Urothelium cell line (cell line): ENCODE results near the gene RXRA.

Experiments used
- DNase-seq: peaks from one replicate; pipeline ENCODE4 v3.0.0; 2011; ENCODE audit warnings: low spot score, mixed read lengths
- FAIRE-seq: peaks from 2 replicates; lab custom pipeline; 2011; peaks lifted over from hg19 to GRCh38; lab: Jason Lieb, UNC

Gene RXRA

GRCh38 chr9:134325813-134326723 lies at the start of gene RXRA:
RXRA (plus strand) TSS chr9:134326455; CDS start chr9:134326632, 177 bp downstream.
- FAIRE-seq (peak; percentile 9), DNase-seq (peak; percentile 90)

- DNase-seq: no peak
- FAIRE-seq: no peak
These were observed 48.0 kb upstream of the RXRA start for GRCh38 chr9:134278286-134278685.

- no peak for DNase-seq
- peak; percentile 92 for FAIRE-seq
These were observed 47.1 kb upstream of the RXRA start for GRCh38 chr9:134278974-134279640.

GRCh38 chr9:134282138-134282650 lies 44.1 kb upstream of the RXRA start:
- no peak for FAIRE-seq

GRCh38 chr9:134283111-134283515 lies 43.1 kb upstream of the RXRA start:
- FAIRE-seq: no peak
- DNase-seq: peak; percentile 67

More at GRCh38 chr9:134282138-134282650, 44.1 kb upstream of the RXRA start:
- no peak for DNase-seq

GRCh38 chr9:134283692-134284265 lies 42.5 kb upstream of the RXRA start:
- DNase-seq: no peak
- no peak for FAIRE-seq

- DNase-seq: no peak
These were observed 42.0 kb upstream of the RXRA start for GRCh38 chr9:134284273-134284672.

GRCh38 chr9:134284741-134285140 lies 41.5 kb upstream of the RXRA start:
- DNase-seq (no peak), FAIRE-seq (no peak)

More at GRCh38 chr9:134284273-134284672, 42.0 kb upstream of the RXRA start:
- FAIRE-seq: no peak

- FAIRE-seq (peak; percentile 97), DNase-seq (no peak)
These were observed 40.9 kb upstream of the RXRA start for GRCh38 chr9:134285215-134285845.

GRCh38 chr9:134286471-134287245 lies 39.6 kb upstream of the RXRA start:
- DNase-seq (no peak), FAIRE-seq (no peak)

- peak; percentile 66 for DNase-seq
- no peak for FAIRE-seq
These were observed 38.4 kb upstream of the RXRA start for GRCh38 chr9:134287591-134288491.

GRCh38 chr9:134288746-134289145 lies 37.5 kb upstream of the RXRA start:
- no peak for FAIRE-seq
- DNase-seq: no peak

GRCh38 chr9:134289241-134289875 lies 36.9 kb upstream of the RXRA start:
- no peak for FAIRE-seq

GRCh38 chr9:134290603-134291451 lies 35.4 kb upstream of the RXRA start:
- no peak for FAIRE-seq
- no peak for DNase-seq

More at GRCh38 chr9:134289241-134289875, 36.9 kb upstream of the RXRA start:
- no peak for DNase-seq

- FAIRE-seq (no peak), DNase-seq (no peak)
These were observed 34.8 kb upstream of the RXRA start for GRCh38 chr9:134291452-134291881.

- FAIRE-seq (no peak), DNase-seq (no peak)
These were observed 34.0 kb upstream of the RXRA start for GRCh38 chr9:134291961-134292871.
